GM21381 (cell line): Measurements from ENCODE around the gene JARID2.

ENCODE experiments used
- ATAC-seq: cut with Tn5 transposase; IDR thresholded peaks from one replicate; pipeline ENCODE4 v1.9.1; 2021; ENCODE audit warnings: mild to moderate bottlenecking, moderate library complexity; ENCODE audit not compliant: unreplicated experiment

The JARID2 gene

GRCh38 chr6:15330174-15330944 lies 84.5 kb downstream of the JARID2 start:
- no peak for ATAC-seq

DNA sequence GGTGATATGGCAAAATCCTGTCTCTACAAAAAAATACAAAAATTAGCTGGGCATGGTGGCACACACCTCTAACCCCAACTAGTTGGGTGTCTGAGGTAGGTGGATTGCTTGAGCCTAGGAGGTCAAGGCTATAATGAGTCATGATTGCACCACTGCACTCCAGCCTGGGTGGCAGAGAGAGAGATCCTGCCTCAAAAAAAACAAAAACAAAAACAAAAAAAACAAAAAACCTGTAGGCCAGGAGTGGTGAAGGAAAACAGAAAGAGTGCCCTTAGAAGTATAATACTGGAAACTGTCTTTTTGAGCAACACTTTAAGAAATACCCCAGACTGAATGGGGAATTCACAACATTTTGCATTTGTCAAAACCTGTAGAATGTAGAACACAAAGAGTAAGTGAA lies 85.3 kb downstream of the JARID2 start:
- ATAC-seq: no peak

DNA sequence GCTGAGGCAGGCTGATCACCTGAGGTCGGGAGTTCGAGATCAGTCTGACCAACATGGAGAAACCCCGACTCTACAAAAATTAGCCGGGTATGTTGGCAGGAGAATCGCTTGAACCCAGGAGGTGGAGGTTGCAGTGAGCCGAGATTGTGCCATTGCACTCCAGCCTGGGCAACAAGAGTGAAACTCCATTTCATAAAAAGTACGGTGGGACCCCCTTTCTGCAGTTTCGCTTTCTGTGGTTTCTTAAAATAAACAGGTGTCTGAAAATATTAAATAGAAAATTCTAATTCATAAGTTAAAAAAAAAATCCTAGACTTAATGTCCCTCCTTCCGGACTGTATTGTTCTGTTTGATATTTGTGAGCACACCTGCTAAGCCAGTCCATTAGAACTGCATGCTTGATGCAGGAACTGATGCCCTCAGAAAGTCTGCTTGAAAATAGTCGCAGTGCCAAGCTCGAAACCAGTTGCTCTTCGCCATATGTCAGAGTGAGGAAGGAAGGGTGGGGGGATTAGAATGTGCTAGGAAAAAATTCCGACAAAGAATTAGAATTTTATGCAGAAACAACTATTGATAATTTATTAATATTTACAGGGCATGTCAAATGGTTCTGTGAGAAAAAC lies 85.9 kb downstream of the JARID2 start:
- ATAC-seq: no peak

GRCh38 chr6:15332446-15332845 lies 86.6 kb downstream of the JARID2 start:
- no peak for ATAC-seq

- no peak for ATAC-seq
Observed at GRCh38 chr6:15335385-15335784, 89.5 kb downstream of the JARID2 start.

- no peak for ATAC-seq
Observed at GRCh38 chr6:15335916-15336315, 90.0 kb downstream of the JARID2 start.

DNA sequence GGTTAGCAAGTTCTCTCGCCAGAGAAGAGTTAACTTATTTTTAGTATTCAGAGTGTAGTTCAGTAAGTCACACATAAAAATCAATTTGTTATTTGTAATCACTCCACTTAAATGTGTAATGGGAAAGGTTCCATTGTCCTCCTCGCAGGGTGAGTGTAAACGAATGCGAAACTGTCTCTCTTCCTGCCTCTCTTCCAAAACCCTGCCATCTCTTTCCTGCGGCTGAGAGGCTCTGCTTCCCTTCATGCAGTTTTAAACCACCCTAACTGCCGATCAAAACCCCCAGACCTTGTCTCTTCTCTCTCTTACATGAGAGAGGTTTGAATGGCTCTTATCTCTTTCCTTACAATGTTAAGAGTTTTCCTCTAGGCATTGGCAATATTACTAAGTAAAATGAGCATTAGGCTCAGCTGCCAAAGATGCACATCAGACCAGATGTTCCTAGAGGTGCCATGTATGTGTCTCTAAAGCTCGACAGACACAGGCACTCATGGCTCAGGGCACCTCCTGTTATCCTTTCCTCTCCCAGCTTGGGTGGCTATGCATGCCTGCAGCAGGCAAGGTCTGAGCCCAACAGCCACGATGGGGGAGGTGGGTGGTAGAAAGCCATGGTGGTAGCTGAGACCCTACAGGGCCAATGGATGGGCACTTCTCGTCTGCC lies 91.2 kb downstream of the JARID2 start:
- ATAC-seq: no peak

DNA sequence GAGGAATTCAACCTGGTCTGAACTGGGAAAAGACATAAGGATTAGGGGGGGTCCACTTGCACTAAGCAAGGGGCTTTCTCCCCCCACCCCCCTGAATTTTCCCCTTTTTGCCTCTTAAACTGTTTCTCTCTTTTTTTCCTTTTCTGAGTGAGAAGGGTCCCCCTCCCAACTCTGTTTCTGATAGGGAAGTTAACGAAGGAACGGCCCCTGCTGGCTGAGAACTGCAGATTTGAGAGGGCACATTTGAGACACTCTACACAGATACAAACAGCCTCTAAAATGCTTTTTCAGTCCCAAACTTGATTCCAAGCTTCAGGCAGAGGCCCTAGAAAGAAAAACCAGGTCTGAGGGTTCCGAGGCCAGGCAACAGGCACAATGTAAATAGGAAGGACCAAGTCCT lies 91.7 kb downstream of the JARID2 start:
- no peak for ATAC-seq

- ATAC-seq: no peak
Observed at GRCh38 chr6:15338476-15338875, 92.6 kb downstream of the JARID2 start.

DNA sequence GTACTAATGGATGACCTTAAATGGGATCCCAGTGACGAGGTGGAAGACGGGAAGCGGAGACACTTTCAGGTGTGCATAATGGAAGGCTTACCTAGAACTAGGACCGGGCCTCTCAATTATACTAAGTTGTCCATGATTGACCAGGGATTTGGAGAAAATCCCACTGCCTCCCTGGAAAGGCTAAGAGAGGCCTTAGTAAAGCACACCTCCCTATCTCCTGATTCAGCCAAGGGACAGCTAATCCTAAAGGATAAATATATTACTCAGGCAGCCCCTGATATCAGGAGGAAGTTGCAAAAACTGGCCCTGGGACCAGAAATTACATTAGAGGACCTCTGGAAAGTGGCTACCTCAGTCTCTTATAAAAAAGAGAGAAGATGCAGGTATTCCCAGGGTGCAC lies 93.2 kb downstream of the JARID2 start:
- no peak for ATAC-seq

DNA sequence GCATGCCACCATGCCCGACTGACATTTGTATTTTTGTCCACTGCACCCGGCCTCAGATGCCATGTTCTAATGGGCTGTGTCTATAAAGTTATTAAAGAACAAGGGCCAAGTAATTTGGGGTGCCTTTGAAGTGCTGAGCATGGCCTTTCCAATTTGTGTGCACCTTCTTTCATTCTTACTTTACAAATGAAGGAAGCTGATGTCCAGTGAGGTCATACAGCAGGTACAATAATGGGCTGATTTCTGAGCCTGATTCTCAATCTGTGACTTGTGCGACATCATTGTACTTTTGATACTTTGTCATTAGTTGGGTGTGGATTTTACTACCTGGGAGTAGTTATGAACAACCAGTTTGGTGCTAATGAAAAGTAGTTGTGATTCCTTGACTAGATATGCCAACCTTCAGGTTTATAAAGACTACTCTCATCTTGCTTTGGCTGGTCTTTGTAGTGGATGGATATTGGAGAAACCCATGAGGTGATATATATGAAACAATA lies 94.3 kb downstream of the JARID2 start:
- ATAC-seq: no peak

DNA sequence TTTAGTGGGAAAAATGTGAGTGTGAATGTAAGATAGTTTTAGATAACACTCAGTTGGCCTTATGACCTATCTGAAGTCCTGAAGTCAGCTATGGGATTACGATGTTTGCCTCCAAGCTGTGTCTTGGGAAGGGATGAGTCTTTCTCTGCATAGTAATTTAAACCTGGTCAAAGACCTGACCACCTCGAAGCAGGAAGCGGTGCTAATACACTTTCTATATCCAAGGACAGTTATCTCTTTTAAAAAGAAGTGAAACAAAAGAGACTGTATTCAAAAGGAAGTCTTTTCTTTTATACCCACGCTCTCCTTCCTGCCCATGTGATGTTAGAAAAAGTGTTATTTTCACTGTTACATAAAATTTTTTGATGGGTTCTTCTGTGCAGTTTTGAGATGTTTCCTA lies 94.9 kb downstream of the JARID2 start:
- no peak for ATAC-seq

DNA sequence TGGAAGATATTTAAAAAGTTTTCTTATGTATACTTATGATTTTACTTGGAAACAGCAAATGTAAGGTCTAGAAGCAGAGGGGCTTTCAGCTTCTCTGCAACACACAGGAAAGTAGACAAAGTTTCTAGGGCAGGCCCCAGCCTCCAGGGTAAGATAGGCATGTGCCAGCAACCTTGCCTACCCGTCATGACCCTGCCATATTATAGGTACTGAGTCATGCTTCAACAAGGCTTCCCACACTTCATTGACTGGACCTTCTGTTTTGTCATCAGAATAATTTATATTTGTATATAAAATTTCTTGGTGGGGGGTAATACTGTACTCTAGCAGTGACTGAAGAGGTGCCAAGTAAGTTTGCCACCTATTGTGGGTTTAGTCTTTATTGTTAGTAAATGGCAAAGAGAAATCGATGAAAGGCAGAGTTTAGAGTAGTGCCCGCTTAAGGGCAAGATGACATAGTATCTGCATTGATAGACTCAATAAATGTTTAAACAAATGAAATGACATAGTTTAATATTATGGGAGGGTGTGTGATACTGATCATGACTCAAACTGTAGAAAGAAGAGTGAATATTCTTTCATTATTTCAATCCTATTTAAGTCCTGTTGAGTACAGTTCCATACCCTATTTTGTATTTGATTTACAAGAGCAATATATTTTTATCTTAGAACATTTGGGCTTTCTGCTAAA lies 95.6 kb downstream of the JARID2 start:
- no peak for ATAC-seq

DNA sequence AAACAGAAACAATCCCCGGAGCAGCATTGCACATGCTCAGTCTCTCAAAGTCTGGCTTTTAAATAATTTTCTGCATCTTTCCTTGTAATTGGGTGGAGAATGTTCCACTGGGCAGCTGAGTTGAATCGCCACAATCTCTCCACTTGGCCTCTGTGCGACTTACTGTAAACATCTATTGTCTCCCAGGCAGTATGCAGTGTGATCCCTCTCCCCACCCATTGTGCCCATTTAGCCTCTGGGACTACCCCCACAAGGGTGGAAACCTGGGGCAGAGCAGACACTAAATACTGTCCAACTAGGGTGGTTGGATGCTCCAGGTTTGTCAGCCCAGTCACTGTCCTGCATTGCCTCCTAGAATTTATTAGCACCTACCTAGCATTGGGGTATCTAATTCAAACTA lies 96.2 kb downstream of the JARID2 start:
- no peak for ATAC-seq

- ATAC-seq: no peak
Observed at GRCh38 chr6:15343490-15344191, 97.8 kb downstream of the JARID2 start.

- ATAC-seq: no peak
Observed at GRCh38 chr6:15344192-15344519, 98.3 kb downstream of the JARID2 start.

DNA sequence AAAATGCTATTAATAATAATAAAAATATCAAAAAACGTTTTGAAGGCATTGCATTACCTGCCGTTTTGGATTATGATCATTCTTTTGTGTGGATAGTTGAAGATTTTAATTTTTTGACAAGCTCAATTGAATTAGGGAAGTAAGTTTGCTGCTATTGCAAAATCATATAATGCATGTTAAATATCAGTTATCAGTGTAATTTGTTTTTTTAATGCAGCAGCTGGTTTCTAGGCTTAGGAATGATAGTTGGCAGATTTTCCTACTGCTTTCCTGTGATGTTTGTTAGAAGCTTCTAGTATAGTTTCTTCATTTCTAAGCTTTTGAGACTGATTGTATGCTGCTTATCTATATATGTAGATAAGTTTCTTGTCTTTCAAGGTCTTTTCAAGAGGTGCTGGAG lies 99.0 kb downstream of the JARID2 start:
- no peak for ATAC-seq

- no peak for ATAC-seq
Observed at GRCh38 chr6:15346315-15346714, 100.4 kb downstream of the JARID2 start.

DNA sequence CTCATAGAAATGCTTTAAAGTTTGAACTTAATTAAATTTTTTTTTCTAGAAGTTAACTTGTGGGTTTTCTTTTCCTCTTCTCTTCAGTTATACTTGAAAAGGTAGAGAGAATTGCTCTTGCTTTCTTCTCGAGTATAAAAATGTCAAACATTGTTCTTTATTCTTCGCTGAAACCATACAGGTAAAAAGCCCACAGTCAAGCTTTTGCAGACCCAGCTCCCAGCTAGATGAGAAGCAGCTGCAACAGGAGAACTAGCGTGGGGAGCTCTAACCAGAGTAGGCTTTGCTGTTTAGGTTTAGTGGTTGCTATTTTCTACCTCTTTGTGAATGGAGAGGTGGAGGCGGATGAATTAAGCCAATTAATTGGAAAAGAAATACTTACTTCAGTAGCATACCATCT lies 102.7 kb downstream of the JARID2 start:
- no peak for ATAC-seq

GRCh38 chr6:15349379-15349778 lies 103.5 kb downstream of the JARID2 start:
- no peak for ATAC-seq
